ENCODE data around the gene AZU1.

The AZU1 gene

DNA sequence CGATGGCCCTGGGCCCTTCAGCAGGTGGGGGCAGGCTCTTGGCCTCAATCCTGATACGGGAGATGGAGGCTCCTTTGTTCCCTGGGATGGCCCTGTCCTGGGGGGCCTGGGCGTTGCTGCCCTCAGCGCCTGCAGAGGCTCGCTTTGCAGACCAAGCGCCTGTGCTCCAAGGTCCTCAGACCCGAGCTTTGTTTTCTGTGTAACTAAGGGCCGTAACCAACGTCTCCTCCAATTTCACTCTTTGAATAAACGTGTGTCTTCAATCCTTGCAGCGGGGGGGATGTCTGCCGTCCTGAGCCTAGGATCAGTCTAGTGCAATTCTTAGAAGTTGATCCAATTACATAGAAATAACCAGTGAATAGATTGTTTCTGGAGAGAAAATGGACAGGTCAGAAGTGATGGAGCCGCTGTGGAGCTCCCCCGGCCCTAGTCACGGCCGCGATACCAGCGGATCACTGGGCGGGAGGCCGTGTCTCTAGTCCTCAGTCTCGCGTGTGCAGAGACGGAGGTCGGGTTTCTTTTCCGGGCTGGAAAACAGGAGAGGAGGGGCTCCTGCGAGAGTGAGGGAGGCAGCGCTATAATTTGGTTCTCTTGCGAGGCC is 25.0 kb upstream of the AZU1 start:
- peaks cover 22% of the 10 kb centered on the region for H3K4me1 Mint-ChIP-seq
- no peak overlapping the region for H3K4me3 Mint-ChIP-seq

DNA sequence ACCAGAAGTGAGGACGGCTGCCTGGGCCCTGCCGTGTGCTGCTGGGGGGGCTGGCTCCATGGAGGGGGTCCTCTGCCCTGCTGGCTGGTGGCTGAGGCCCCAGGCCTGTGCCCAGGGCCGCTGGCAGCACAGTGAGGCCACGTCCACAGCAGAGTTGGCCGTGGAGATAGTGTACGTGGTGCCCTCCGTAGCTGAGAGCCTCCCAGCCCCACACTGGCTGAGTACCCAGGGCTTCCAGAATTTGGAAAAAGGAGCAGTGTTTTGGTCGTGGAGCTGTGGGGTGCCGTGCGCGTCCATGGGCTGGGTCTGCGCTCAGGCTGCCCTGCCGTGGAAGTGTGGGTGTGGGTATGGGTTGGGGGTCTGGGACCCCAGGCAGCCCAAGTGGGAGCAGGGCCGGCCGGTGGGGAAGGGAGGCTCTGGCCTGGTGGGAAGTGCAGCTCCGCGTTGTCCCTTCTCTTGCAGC is 24.5 kb upstream of the AZU1 start:
- no peak for DNase-seq (ENCODE audit: low spot score in 2 of 2)
- no peak overlapping the region for H3K27ac Mint-ChIP-seq
- no peak for ATAC-seq (ENCODE audit: low read depth)
- H3K4me3 Mint-ChIP-seq, result no peak overlapping the region
- peaks cover 24% of the 10 kb centered on the region for H3K4me1 Mint-ChIP-seq
- H3K36me3 Mint-ChIP-seq, result peaks cover 27% of the 10 kb centered on the region
- H3K9me3 Mint-ChIP-seq, result no peaks in the 10 kb centered on the region
- no peaks in the 10 kb centered on the region for H3K27me3 Mint-ChIP-seq

More for the DNA sequence above, 25.0 kb upstream of the AZU1 start:
- Mint-ChIP-seq H3K27me3 (no peaks in the 10 kb centered on the region), H3K36me3 (peaks cover 23% of the 10 kb centered on the region), H3K27ac (no peak overlapping the region), H3K9me3 (no peaks in the 10 kb centered on the region)
- no peak for ATAC-seq (ENCODE audit: low read depth)
- DNase-seq (ENCODE audit: low spot score in 2 of 2), result no peak

DNA sequence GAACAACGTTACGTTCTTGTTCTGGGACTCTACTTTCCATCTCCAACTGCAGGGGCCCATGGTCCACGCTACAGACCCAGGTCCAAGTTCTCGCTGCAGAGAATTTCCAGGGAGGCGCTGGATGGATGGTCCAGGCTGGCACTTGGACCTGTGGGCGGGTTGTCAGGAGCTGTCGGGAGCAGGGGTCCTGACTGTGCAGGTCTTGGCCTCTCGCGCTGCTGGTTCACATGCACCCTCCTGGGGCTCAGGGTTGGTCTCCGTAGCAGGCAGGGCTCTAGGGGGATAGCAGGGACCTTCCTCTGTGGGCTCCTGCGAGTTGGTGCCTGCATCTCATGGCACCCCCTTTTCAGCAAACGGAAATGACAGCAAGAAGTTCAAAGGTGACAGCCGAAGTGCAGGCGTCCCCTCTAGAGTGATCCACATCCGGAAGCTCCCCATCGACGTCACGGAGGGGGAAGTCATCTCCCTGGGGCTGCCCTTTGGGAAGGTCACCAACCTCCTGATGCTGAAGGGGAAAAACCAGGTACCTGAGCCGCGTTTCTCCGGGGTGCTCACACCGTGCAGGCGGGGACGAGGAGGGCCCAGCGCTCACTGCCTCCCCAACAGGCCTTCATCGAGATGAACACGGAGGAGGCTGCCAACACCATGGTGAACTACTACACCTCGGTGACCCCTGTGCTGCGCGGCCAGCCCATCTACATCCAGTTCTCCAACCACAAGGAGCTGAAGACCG is 23.8 kb upstream of the AZU1 start:
- Mint-ChIP-seq H3K36me3 (peaks cover 26% of the 10 kb centered on the region), H3K9me3 (no peaks in the 10 kb centered on the region), H3K4me3 (no peak overlapping the region), H3K27me3 (no peaks in the 10 kb centered on the region), H3K4me1 (peaks cover 24% of the 10 kb centered on the region), H3K27ac (no peak overlapping the region)
- DNase-seq (ENCODE audit: low spot score in 2 of 2), result no peak
- ATAC-seq (ENCODE audit: low read depth), result no peak

DNA sequence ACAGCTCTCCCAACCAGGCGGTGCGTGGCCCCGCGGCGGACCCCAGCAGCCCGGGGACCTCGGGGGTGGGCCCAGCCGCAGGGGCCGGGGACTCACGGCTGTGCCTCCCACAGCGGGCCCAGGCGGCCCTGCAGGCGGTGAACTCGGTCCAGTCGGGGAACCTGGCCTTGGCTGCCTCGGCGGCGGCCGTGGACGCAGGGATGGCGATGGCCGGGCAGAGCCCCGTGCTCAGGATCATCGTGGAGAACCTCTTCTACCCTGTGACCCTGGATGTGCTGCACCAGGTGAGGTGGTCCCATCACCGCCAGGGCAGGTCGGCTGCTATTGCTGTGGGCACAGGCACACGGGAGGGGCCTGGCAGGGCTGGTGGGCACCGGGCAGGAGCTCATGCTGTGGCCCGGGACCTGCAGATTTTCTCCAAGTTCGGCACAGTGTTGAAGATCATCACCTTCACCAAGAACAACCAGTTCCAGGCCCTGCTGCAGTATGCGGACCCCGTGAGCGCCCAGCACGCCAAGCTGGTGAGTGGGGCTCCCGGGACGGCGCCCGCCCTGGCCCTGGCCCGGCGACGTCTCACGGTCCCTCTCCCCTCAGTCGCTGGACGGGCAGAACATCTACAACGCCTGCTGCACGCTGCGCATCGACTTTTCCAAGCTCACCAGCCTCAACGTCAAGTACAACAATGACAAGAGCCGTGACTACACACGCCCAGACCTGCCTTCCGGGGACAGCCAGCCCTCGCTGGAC is 23.0 kb upstream of the AZU1 start:
- Mint-ChIP-seq H3K36me3 (peaks cover 25% of the 10 kb centered on the region), H3K9me3 (no peaks in the 10 kb centered on the region), H3K27me3 (no peaks in the 10 kb centered on the region), H3K4me1 (peaks cover 18% of the 10 kb centered on the region), H3K27ac (no peak overlapping the region), H3K4me3 (no peak overlapping the region)
- ATAC-seq (ENCODE audit: low read depth) (no peak), DNase-seq (ENCODE audit: low spot score in 2 of 2) (no peak)

DNA sequence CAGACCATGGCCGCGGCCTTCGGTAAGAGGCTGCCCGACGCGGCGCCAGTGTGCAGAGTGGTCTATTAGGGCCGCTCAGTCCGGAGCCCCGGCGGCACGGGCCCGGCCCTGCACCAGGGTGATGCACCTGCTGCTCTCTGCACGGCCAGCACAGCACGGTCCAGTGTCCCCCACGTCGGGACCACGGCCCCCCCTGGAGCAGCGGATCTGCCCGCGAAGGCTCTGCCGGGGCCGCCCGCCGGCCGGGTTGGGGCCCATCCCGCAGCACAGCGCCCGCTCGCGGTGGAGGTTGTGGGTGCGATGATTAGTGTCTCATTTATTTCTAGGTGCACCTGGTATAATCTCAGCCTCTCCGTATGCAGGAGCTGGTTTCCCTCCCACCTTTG is 22.5 kb upstream of the AZU1 start:
- ATAC-seq (ENCODE audit: low read depth), result no peak
- Mint-ChIP-seq H3K4me1 (peaks cover 15% of the 10 kb centered on the region), H3K27me3 (no peaks in the 10 kb centered on the region), H3K4me3 (no peak overlapping the region), H3K27ac (no peak overlapping the region), H3K36me3 (peaks cover 21% of the 10 kb centered on the region), H3K9me3 (no peaks in the 10 kb centered on the region)
- no peak for DNase-seq (ENCODE audit: low spot score in 2 of 2)

DNA sequence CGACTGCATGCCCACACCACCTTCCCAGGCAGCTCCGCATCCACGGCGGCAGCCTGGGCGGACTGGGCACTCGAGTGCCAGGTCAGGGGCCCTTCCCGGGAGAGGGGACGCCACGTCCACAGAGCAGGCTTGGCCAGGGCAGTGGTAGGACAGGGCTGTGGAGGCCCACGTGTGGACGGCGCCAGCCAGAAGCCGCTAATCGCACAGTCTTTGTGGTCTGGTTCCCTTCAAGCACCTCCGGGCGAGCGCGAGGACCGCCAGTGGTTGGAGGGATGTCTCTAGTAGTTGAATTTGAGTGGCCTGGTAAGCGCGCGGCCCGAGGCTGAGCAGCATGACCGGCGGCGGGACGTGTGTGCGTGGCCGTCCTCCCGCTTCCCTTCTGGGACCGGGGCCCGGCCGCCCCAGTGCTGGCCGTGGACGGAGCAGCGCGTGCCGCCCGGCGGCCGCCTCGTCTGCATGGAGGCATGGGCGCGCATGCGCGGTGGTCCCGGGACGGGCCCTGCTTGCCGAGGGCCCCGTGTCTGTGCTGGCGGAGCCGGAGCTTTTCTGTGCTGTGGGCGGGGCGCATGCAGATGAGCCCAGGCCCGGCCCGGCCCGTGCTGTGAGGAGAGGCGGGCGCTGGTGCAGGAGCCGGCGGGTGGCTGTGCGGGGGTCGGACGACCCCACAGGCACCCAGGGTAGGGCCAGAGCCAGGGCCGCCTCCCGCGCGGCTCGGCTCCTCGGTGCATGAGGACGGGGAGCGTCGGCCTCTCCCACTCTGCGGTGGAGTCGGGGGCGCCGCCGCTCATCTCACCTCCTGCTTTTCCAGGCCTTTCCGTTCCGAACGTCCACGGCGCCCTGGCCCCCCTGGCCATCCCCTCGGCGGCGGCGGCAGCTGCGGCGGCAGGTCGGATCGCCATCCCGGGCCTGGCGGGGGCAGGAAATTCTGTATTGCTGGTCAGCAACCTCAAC is 21.8 kb upstream of the AZU1 start:
- no peaks in the 10 kb centered on the region for H3K27me3 Mint-ChIP-seq
- ATAC-seq (ENCODE audit: low read depth) (no peak), DNase-seq (ENCODE audit: low spot score in 2 of 2) (no peak)
- H3K27ac Mint-ChIP-seq, result no peak overlapping the region
- H3K4me3 Mint-ChIP-seq, result no peak overlapping the region
- H3K4me1 Mint-ChIP-seq, result peaks cover 10% of the 10 kb centered on the region
- peaks cover 23% of the 10 kb centered on the region for H3K36me3 Mint-ChIP-seq
- no peaks in the 10 kb centered on the region for H3K9me3 Mint-ChIP-seq

DNA sequence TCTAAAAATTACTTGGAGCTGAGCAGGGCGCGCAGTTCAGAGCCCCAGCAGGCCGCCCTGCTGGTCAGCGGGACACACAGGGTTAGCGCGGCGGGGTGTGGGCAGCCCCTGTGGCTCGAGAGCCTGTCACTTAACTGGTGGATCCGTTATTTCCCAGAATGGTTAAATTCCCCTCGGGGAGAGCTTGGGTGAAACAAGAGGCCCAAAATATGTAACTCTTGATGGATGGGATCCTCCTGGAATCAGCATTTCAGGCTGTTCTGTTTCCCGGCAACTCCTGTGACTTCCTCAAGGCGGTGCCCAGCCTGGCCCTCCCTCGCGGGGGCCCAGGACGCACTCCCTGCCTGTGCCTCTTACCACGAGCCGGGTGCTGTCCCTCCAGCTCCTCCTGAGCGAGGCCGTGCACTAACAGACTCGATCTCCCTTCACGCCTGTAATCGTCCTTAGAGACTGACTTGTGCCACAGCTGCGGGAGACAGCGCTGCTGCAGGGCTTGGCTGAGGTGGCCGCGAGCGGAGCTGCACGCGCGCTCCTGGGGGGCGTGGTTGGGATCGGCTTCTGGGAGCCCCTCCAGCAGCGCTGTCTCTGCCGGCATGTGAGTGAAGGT is 20.7 kb upstream of the AZU1 start:
- no peaks in the 10 kb centered on the region for H3K27me3 Mint-ChIP-seq
- H3K4me1 Mint-ChIP-seq, result peaks cover 6% of the 10 kb centered on the region
- no peaks in the 10 kb centered on the region for H3K9me3 Mint-ChIP-seq
- no peak overlapping the region for H3K4me3 Mint-ChIP-seq
- H3K36me3 Mint-ChIP-seq, result peaks cover 24% of the 10 kb centered on the region
- DNase-seq (ENCODE audit: low spot score in 2 of 2) (no peak), ATAC-seq (ENCODE audit: low read depth) (no peak)
- no peak overlapping the region for H3K27ac Mint-ChIP-seq

DNA sequence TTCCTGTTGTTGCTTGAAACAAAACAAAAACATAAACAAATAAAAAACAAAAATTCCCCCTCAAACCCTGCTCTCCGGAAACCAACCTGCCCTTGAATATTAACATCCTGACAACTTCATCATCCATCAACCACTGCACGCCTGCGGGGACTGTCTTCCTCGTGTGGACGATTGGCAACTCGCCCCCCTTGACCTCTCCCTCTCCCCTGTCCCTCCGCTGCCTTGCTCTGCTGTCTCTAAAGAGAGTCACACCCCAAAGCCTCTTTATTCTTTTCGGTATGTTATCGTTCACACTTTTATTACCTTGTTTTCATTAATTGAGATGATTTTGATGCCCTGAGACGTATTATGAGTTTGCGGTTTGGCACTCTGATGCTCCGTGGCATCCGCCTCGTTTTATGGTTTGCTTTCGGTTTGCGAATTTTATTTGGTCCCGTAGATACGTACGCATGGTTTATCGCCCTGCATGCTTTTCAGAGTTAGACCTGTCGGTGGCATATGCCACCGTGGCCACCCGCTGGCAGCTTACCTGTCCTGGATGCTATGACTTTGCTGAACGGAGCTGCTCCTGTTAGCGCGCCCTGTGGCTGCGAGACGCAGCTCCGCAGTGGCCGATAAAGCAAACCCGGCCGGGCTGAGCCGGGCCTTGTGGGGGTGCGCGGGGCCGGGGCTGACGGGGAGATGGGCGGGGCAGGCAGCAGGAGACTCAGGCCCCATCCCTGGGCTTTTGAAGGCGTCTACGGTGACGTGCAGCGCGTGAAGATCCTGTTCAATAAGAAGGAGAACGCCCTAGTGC is 19.8 kb upstream of the AZU1 start:
- H3K9me3 Mint-ChIP-seq, result no peaks in the 10 kb centered on the region
- ATAC-seq (ENCODE audit: low read depth), result no peak
- peaks cover 23% of the 10 kb centered on the region for H3K36me3 Mint-ChIP-seq
- H3K27me3 Mint-ChIP-seq, result no peaks in the 10 kb centered on the region
- H3K27ac Mint-ChIP-seq, result peak overlapping the region; percentile 28
- H3K4me1 Mint-ChIP-seq, result peaks cover 3% of the 10 kb centered on the region
- DNase-seq (ENCODE audit: low spot score in 2 of 2), result no peak
- no peak overlapping the region for H3K4me3 Mint-ChIP-seq

DNA sequence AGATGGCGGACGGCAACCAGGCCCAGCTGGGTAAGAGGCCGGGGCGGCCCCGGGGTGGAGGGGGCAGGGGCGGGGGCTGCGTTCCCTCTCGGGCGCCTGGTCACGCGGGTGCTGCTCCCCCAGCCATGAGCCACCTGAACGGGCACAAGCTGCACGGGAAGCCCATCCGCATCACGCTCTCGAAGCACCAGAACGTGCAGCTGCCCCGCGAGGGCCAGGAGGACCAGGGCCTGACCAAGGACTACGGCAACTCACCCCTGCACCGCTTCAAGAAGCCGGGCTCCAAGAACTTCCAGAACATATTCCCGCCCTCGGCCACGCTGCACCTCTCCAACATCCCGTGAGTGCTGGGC is 19.2 kb upstream of the AZU1 start:
- Mint-ChIP-seq H3K36me3 (peaks cover 21% of the 10 kb centered on the region), H3K4me3 (no peak overlapping the region), H3K9me3 (no peaks in the 10 kb centered on the region), H3K27ac (no peak overlapping the region), H3K4me1 (peaks cover 3% of the 10 kb centered on the region), H3K27me3 (no peaks in the 10 kb centered on the region)
- no peak for DNase-seq (ENCODE audit: low spot score in 2 of 2)
- no peak for ATAC-seq (ENCODE audit: low read depth)

DNA sequence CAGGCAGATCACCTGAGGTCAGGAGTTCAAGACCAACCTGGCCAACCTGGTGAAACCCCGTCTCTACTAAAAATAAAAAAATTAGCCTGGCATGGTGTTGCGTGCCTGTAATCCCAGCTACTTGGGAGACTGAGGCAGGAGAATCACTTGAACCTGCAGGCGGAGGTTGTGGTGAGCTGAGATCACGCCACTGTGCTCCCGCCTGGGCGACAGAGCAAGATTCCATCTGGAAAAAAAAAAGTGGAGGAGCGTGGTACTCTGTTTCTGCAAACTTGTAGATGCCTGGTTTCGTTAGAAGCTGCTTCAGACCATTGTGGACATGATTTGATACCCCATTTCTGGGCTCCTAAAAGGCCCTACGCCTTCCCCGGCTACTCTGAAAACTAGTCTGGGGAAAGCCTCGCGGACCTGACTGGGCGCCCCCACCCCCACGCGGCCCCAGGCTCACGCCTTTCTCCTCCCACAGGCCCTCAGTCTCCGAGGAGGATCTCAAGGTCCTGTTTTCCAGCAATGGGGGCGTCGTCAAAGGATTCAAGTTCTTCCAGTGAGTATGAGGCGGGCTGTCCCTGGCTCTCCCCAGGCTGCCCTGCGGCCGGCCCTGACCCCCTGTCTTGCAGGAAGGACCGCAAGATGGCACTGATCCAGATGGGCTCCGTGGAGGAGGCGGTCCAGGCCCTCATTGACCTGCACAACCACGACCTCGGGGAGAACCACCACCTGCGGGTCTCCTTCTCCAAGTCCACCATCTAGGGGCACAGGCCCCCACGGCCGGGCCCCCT is 17.4 kb upstream of the AZU1 start:
- H3K27ac Mint-ChIP-seq, result no peak overlapping the region
- no peak overlapping the region for H3K4me3 Mint-ChIP-seq
- H3K27me3 Mint-ChIP-seq, result no peaks in the 10 kb centered on the region
- no peaks in the 10 kb centered on the region for H3K9me3 Mint-ChIP-seq
- peaks cover 22% of the 10 kb centered on the region for H3K36me3 Mint-ChIP-seq
- peaks cover 3% of the 10 kb centered on the region for H3K4me1 Mint-ChIP-seq
- DNase-seq (ENCODE audit: low spot score in 2 of 2), result no peak
- no peak for ATAC-seq (ENCODE audit: low read depth)

DNA sequence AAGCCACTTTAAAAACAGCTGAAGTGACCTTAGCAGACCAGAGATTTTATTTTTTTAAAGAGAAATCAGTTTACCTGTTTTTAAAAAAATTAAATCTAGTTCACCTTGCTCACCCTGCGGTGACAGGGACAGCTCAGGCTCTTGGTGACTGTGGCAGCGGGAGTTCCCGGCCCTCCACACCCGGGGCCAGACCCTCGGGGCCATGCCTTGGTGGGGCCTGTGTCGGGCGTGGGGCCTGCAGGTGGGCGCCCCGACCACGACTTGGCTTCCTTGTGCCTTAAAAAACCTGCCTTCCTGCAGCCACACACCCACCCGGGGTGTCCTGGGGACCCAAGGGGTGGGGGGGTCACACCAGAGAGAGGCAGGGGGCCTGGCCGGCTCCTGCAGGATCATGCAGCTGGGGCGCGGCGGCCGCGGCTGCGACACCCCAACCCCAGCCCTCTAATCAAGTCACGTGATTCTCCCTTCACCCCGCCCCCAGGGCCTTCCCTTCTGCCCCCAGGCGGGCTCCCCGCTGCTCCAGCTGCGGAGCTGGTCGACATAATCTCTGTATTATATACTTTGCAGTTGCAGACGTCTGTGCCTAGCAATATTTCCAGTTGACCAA is 16.7 kb upstream of the AZU1 start:
- Mint-ChIP-seq H3K27ac (no peak overlapping the region), H3K4me3 (no peak overlapping the region), H3K9me3 (no peaks in the 10 kb centered on the region), H3K4me1 (peaks cover 3% of the 10 kb centered on the region), H3K36me3 (peaks cover 25% of the 10 kb centered on the region), H3K27me3 (no peaks in the 10 kb centered on the region)
- DNase-seq (ENCODE audit: low spot score in 2 of 2) (no peak), ATAC-seq (ENCODE audit: low read depth) (no peak)

DNA sequence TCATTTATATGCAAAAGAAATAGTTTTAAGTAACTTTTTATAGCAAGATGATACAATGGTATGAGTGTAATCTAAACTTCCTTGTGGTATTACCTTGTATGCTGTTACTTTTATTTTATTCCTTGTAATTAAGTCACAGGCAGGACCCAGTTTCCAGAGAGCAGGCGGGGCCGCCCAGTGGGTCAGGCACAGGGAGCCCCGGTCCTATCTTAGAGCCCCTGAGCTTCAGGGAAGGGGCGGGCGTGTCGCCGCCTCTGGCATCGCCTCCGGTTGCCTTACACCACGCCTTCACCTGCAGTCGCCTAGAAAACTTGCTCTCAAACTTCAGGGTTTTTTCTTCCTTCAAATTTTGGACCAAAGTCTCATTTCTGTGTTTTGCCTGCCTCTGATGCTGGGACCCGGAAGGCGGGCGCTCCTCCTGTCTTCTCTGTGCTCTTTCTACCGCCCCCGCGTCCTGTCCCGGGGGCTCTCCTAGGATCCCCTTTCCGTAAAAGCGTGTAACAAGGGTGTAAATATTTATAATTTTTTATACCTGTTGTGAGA is 16.1 kb upstream of the AZU1 start:
- ATAC-seq (ENCODE audit: low read depth), result no peak
- no peaks in the 10 kb centered on the region for H3K27me3 Mint-ChIP-seq
- DNase-seq (ENCODE audit: low spot score in 2 of 2), result no peak
- peaks cover 6% of the 10 kb centered on the region for H3K4me1 Mint-ChIP-seq
- peaks cover 28% of the 10 kb centered on the region for H3K36me3 Mint-ChIP-seq
- H3K9me3 Mint-ChIP-seq, result peaks cover 3% of the 10 kb centered on the region
- no peak overlapping the region for H3K4me3 Mint-ChIP-seq
- no peak overlapping the region for H3K27ac Mint-ChIP-seq

Measured in memory B cell (primary cell).